Esophagus squamous epithelium (tissue), 5 donors: Measurements from ENCODE around the gene ADAM22. TPM values are rescaled to one million over a fixed set of nuclear protein-coding genes. Genes with fewer than 3 reads are reported as not detected.
A peak's percentile ranks its signal among the peaks of the same experiment; 100 is the strongest.

Experiments
- DNase-seq: peaks from one replicate; lab custom pipeline; 2025; lab: John Stamatoyannopoulos, UW
- H3K27ac ChIP-seq, 4 donors: fragments of 200-600 bp; sonication (generic); one replicate each; pipeline ENCODE4 v1.5.1; 2016 to 2019; ENCODE audit warnings: mild to moderate bottlenecking in 1 of 4
- H3K27me3 ChIP-seq, 4 donors: fragments of 200-600 bp; sonication (generic); 1 replicate in 3 of 4; 2 replicates in 1 of 4; pipeline versions ENCODE4 v1.5.1 to v1.6.0; 2017 to 2021; ENCODE audit warnings: antibody characterized with exemption in 1 of 4
- H3K36me3 ChIP-seq, 3 donors: fragments of 200-600 bp; sonication (generic); one replicate each; pipeline ENCODE4 v1.5.1; 2016 to 2019
- H3K4me1 ChIP-seq, 3 donors: fragments of 200-600 bp; sonication (generic); one replicate each; pipeline ENCODE4 v1.5.1; 2017 to 2019
- H3K4me3 ChIP-seq, 4 donors: fragments of 200-600 bp; sonication (generic); 1 replicate in 3 of 4; 2 replicates in 1 of 4; pipeline ENCODE4 v1.5.1; 2016 to 2019; ENCODE audit warnings: mild to moderate bottlenecking in 2 of 4, moderate library complexity in 1 of 4
- H3K9me3 ChIP-seq, 3 donors: fragments of 200-600 bp; sonication (generic); one replicate each; pipeline ENCODE4 v1.5.1; 2016 to 2019
- CTCF ChIP-seq, 6 experiments: fragments of 450-650 bp in 4 of 6; fragments of 200-600 bp in 2 of 6; sonication (generic) in 2 of 6; IDR thresholded peaks; one replicate each; pipeline ENCODE4 v1.5.1; 2016 to 2019; ENCODE audit warnings: antibody characterized with exemption in 6 of 6, mild to moderate bottlenecking in 4 of 6, moderate library complexity in 4 of 6
- POLR2A ChIP-seq, 4 donors: fragments of 450-650 bp; IDR thresholded peaks; one replicate each; pipeline ENCODE4 v1.6.1; 2017; ENCODE audit warnings: antibody characterized with exemption in 4 of 4, mild to moderate bottlenecking in 4 of 4, moderate library complexity in 3 of 4
- WGBS, 2 donors: methylation state at CpG; one replicate each; pipeline ENCODE4 v1.1.5; 2018; 5-methylcytosine and 5-hydroxymethylcytosine counted together
- intact Hi-C: fragments of 100-400 bp; cut with DNase I; formaldehyde crosslinking; loops from one replicate; pipeline ENCODE4 v1.15.0; 2022
- total RNA-seq, 4 donors: library from RNA; depleted of rRNA; stranded (reverse); fragments of >200 nt; gene quantifications; one replicate each; pipeline ENCODE4 v1.1.0, GENCODE V29; 2016
- donor health status: DM: yes; HTN: yes; CAD: no.

ADAM22 gene
- total RNA-seq, 4 donors from 2014 or later = 0.61 to 1.4 (median 1.1) TPM

GRCh38 chr7:88218836-88219605, 285.0 kb downstream of the ADAM22 start:
- DNase-seq = no peak
- intact Hi-C loops = no loop called here
- WGBS, 2 donors = 0 to 1% methylated on average over 27 of the region's 27 CpGs

GRCh38 chr7:88219781-88220747, 286.0 kb downstream of the ADAM22 start, which contains the start of gene SRI:
TSS of gene SRI (minus strand) at chr7:88220038. CDS start at chr7:88220026, 12 bp downstream.
- Histone ChIP-seq H3K36me3 (peaks cover 0 to 18% (median 0%) of the 10 kb centered on the region in 3 donors), H3K4me3 (peak within 1 kb of the TSS; percentile 80 to 96 (median 88)), H3K27ac (peak within 1 kb of the TSS; percentile 85 to 92 (median 90)), H3K4me1 (peaks cover 4 to 40% (median 4%) of the 10 kb centered on the region in 3 donors), H3K27me3 (no peaks in the 10 kb centered on the region), H3K9me3 (no peaks in the 10 kb centered on the region)
- WGBS, 2 donors = 1% methylated on average over 17 to 37 of the region's 75 CpGs
- peak; percentile 55 for DNase-seq
- TF ChIP-seq POLR2A (IDR thresholded peaks at IDR 0.05) = peak in 2 of 4 donors; percentile 63 to 82
- TF ChIP-seq CTCF (IDR thresholded peaks at IDR 0.05) = peak; percentile 79 to 94 (median 84)
- intact Hi-C loops = no loop called here

More at GRCh38 chr7:88218836-88219605, 285.0 kb downstream of the ADAM22 start:
- H3K4me3 ChIP-seq = peak overlapping the region; percentile 80 to 96 (median 88)
- H3K36me3 ChIP-seq = peaks cover 0 to 29% (median 3%) of the 10 kb centered on the region in 3 donors
- H3K4me1 ChIP-seq = peaks cover 4 to 35% (median 4%) of the 10 kb centered on the region in 3 donors
- H3K9me3 ChIP-seq = no peaks in the 10 kb centered on the region
- H3K27ac ChIP-seq = peak overlapping the region; percentile 85 to 92 (median 90)
- no peaks in the 10 kb centered on the region for H3K27me3 ChIP-seq
- no peak for TF ChIP-seq POLR2A (IDR thresholded peaks at IDR 0.05)
- TF ChIP-seq CTCF (IDR thresholded peaks at IDR 0.05) = no peak

GRCh38 chr7:88223265-88223664, 289.2 kb downstream of the ADAM22 start:
- Histone ChIP-seq H3K4me1 (peaks cover 0 to 33% (median 0%) of the 10 kb centered on the region in 3 donors), H3K27me3 (no peaks in the 10 kb centered on the region), H3K27ac (no peak overlapping the region), H3K4me3 (no peak overlapping the region), H3K9me3 (no peaks in the 10 kb centered on the region), H3K36me3 (no peaks in the 10 kb centered on the region)
- WGBS, 2 donors = 97 to 100% methylated on average over 2 of the region's 2 CpGs
- DNase-seq = no peak
- TF ChIP-seq CTCF (IDR thresholded peaks at IDR 0.05) = no peak
- TF ChIP-seq POLR2A (IDR thresholded peaks at IDR 0.05) = no peak
- intact Hi-C loops = no loop called here

- peaks cover 0 to 23% (median 0%) of the 10 kb centered on the region in 3 donors for H3K4me1 ChIP-seq
- peak overlapping the region in 1 of 4 donors; percentile 21 for H3K27ac ChIP-seq
- intact Hi-C loops = no loop called here
- H3K27me3 ChIP-seq = no peaks in the 10 kb centered on the region
- no peaks in the 10 kb centered on the region for H3K36me3 ChIP-seq
- H3K9me3 ChIP-seq = no peaks in the 10 kb centered on the region
- no peak overlapping the region for H3K4me3 ChIP-seq
- WGBS, 2 donors = 18 to 29% methylated on average over 2 of the region's 2 CpGs
- DNase-seq = no peak
- no peak for TF ChIP-seq CTCF (IDR thresholded peaks at IDR 0.05)
- no peak for TF ChIP-seq POLR2A (IDR thresholded peaks at IDR 0.05)
Measured at GRCh38 chr7:88224601-88225275, 290.7 kb downstream of the ADAM22 start.
